ENCODE results near the gene COLQ. TPM values are rescaled to one million over a fixed set of nuclear protein-coding genes. Genes with fewer than 3 reads are reported as not detected.

COLQ gene
- total RNA-seq, 4 donors from 2014 or later = 0.10 to 3.3 (median 1.8) TPM

GRCh38 chr3:15553749-15554148 lies 32.2 kb upstream of the COLQ start:
- DNase-seq (ENCODE audit: low spot score in 2 of 2) = no peak
- WGBS, 2 donors = 88 to 90% methylated on average over 3 of the region's 3 CpGs
- intact Hi-C loops (cut with DNase I; ENCODE audit: low total_unique reads) = no loop called here
- H3K4me3 ChIP-seq (ENCODE audit: low read depth, poor library complexity, severe bottlenecking) = no peak overlapping the region
- TF ChIP-seq POLR2A (IDR thresholded peaks at IDR 0.05) = no peak
- no peak for TF ChIP-seq CTCF (IDR thresholded peaks at IDR 0.05)

- 95% methylated on average over 1 of the region's 1 CpG; no CpG with 5 or more reads in 1 of the 2 donors for WGBS, 2 donors
- TF ChIP-seq CTCF (IDR thresholded peaks at IDR 0.05) = no peak
- no peak for TF ChIP-seq POLR2A (IDR thresholded peaks at IDR 0.05)
- H3K4me3 ChIP-seq (ENCODE audit: low read depth, poor library complexity, severe bottlenecking) = no peak overlapping the region
- intact Hi-C loops (cut with DNase I; ENCODE audit: low total_unique reads) = no loop called here
- no peak for DNase-seq (ENCODE audit: low spot score in 2 of 2)
These were observed 30.4 kb upstream of the COLQ start for GRCh38 chr3:15551902-15552301.

GRCh38 chr3:15549846-15550245 lies 28.3 kb upstream of the COLQ start:
- intact Hi-C loops (cut with DNase I; ENCODE audit: low total_unique reads) = no loop called here
- H3K4me3 ChIP-seq (ENCODE audit: low read depth, poor library complexity, severe bottlenecking) = no peak overlapping the region
- WGBS, 2 donors = 83 to 84% methylated on average over 6 of the region's 6 CpGs
- TF ChIP-seq POLR2A (IDR thresholded peaks at IDR 0.05) = no peak
- no peak for DNase-seq (ENCODE audit: low spot score in 2 of 2)

GRCh38 chr3:15542614-15543013 lies 21.1 kb upstream of the COLQ start:
- H3K4me3 ChIP-seq (ENCODE audit: low read depth, poor library complexity, severe bottlenecking) = no peak overlapping the region
- no peak for TF ChIP-seq CTCF (IDR thresholded peaks at IDR 0.05)
- TF ChIP-seq POLR2A (IDR thresholded peaks at IDR 0.05) = no peak
- DNase-seq (ENCODE audit: low spot score in 2 of 2) = no peak
- intact Hi-C loops (cut with DNase I; ENCODE audit: low total_unique reads) = no loop called here
- 42 to 49% methylated on average over 5 of the region's 5 CpGs for WGBS, 2 donors

GRCh38 chr3:15541371-15541770 lies 19.9 kb upstream of the COLQ start:
- TF ChIP-seq POLR2A (IDR thresholded peaks at IDR 0.05) = no peak
- no peak for TF ChIP-seq CTCF (IDR thresholded peaks at IDR 0.05)
- intact Hi-C loops (cut with DNase I; ENCODE audit: low total_unique reads) = no loop called here
- H3K4me3 ChIP-seq (ENCODE audit: low read depth, poor library complexity, severe bottlenecking) = no peak overlapping the region
- DNase-seq (ENCODE audit: low spot score in 2 of 2) = no peak
- 96 to 98% methylated on average over 4 of the region's 4 CpGs for whole genome bisulfite sequencing, 2 donors

- intact Hi-C loops (cut with DNase I; ENCODE audit: low total_unique reads) = no loop called here
- 100% methylated on average over 1 of the region's 1 CpG for WGBS, 2 donors
- no peak for TF ChIP-seq CTCF (IDR thresholded peaks at IDR 0.05)
- no peak for TF ChIP-seq POLR2A (IDR thresholded peaks at IDR 0.05)
- H3K4me3 ChIP-seq (ENCODE audit: low read depth, poor library complexity, severe bottlenecking) = no peak overlapping the region
- no peak for DNase-seq (ENCODE audit: low spot score in 2 of 2)
These were observed 17.6 kb upstream of the COLQ start for GRCh38 chr3:15539066-15539465.

Data from lower leg skin (tissue), 4 donors.